GM21723 (cell line): ENCODE data around the gene AKR1A1.

Source experiments
- ATAC-seq: cut with Tn5 transposase; IDR thresholded peaks from one replicate; pipeline ENCODE4 v1.9.1; 2021; ENCODE audit warnings: mild to moderate bottlenecking, moderate library complexity; ENCODE audit not compliant: unreplicated experiment

AKR1A1 gene

DNA sequence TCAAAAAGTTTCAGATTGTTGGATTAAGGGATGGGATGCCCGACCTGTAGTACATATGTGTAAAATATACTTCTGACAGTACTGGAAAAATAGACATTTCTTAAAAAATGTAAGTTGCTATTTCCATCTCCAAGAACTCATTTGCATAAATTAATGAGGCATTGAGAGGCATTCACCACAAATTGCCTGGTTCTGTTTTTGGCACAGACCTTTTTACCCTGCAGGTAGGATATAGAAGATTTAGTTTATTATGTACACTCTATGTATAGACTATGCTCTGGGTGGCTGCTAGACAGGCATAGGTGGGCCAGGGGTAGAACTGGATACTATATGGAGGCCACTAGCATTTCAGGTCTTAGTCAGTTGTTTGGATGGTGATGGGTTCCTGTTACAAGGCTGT lies 65.3 kb downstream of the AKR1A1 start:
- ATAC-seq, result no peak

DNA sequence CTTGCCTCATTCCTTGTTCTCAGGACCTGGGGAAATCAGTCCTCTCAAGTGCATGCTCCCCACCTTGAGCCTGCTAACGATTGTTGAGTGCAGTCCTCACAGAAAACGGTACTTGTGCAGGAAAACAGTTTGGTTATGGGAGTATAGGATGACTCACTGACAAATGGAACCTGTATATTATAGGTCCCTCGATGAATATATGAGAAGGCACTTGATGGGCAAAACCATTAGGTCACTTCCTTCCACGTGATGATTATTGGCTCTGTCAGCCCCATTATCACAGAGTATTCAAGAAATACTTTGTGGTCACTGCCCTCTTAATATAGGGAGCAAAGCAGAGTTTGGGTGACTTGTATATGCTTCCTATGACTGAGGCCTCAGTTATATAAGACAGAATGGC lies 67.0 kb downstream of the AKR1A1 start:
- no peak for ATAC-seq

DNA sequence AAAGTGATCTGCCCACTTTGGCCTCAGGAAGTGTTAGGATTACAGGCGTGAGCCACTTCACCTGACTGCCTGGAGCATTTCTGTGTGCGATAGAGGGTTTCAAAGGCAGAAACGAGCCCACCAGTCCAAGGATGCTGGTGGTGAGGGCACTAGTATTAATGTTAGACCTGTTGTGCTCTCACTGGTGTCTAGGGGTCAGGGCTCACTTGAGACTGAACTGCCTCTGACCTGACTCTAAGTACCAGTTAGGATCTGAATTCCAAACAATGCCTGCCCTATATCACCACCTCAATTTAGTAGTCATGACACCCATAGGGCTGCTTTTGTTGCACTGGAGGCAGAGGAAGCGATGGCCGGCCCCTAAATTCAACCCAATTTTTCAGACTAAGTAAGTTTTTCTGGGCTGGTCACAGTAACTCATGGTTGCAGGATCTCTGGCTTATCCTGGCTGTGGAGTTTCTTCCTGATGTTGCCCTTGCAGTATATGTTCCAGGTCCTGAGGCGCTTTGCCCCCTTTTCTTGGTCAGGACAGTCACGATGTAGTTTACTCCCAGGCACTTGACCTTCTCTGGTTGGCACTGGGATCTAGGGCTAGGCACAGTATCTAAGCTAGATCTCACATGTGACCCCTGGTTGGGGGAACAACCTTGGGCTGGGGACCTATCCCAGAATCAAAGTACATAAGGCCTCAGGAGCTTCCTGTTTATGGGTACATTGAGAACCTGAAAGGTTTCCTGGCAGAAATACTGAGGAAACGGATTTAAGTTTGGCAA lies 68.7 kb downstream of the AKR1A1 start:
- ATAC-seq, result no peak
